Subcutaneous abdominal adipose tissue (tissue), 5 donors: ENCODE data around the gene RIF1.

ENCODE experiments used
- H3K27ac ChIP-seq: one replicate; pipeline ENCODE4 v1.7.0; 2013; ENCODE audit warnings: low read depth, mild to moderate bottlenecking, inconsistent platforms, low read length, moderate library complexity
- H3K27me3 ChIP-seq, 5 donors: one replicate each; pipeline ENCODE4 v1.7.0; 2013; ENCODE audit warnings: low read length in 5 of 5, inconsistent platforms in 1 of 5; ENCODE audit not compliant: control insufficient read depth in 5 of 5, insufficient read depth in 4 of 5
- H3K36me3 ChIP-seq, 5 donors: one replicate each; pipeline ENCODE4 v1.7.0; 2013; ENCODE audit warnings: low read length in 5 of 5; ENCODE audit not compliant: control insufficient read depth in 5 of 5, insufficient read depth in 5 of 5
- H3K4me1 ChIP-seq, 5 donors: one replicate each; pipeline ENCODE4 v1.7.0; 2013; ENCODE audit warnings: low read length in 5 of 5, mild to moderate bottlenecking in 3 of 5, moderate library complexity in 1 of 5; ENCODE audit not compliant: control insufficient read depth in 5 of 5, insufficient read depth in 5 of 5
- H3K4me3 ChIP-seq, 5 donors: one replicate each; pipeline ENCODE4 v1.7.0; 2013; ENCODE audit warnings: low read length in 5 of 5, low read depth in 1 of 5
- H3K9ac ChIP-seq, 5 donors: one replicate each; pipeline ENCODE4 v1.7.0; 2013; ENCODE audit warnings: low read length in 5 of 5, mild to moderate bottlenecking in 4 of 5, moderate library complexity in 3 of 5
- H3K9me3 ChIP-seq, 5 donors: one replicate each; pipeline ENCODE4 v1.7.0; 2013; ENCODE audit warnings: low read length in 5 of 5; ENCODE audit not compliant: control insufficient read depth in 5 of 5
- donor health status: healthy.
- donor health status: healthy.
- donor health status: healthy.
- donor health status: healthy.
- donor health status: healthy.

The RIF1 gene

GRCh38 chr2:151391436-151391835 is 18.3 kb upstream of the RIF1 start:
- H3K36me3 ChIP-seq: no peaks in the 10 kb centered on the region
- no peaks in the 10 kb centered on the region for H3K9me3 ChIP-seq
- H3K9ac ChIP-seq: no peak overlapping the region
- no peaks in the 10 kb centered on the region for H3K4me1 ChIP-seq
- H3K27me3 ChIP-seq: no peaks in the 10 kb centered on the region
- no peak overlapping the region for H3K4me3 ChIP-seq
- H3K27ac ChIP-seq: no peak overlapping the region

- no peak overlapping the region for H3K4me3 ChIP-seq
- H3K36me3 ChIP-seq: no peaks in the 10 kb centered on the region
- H3K27ac ChIP-seq: no peak overlapping the region
- H3K9me3 ChIP-seq: no peaks in the 10 kb centered on the region
- H3K9ac ChIP-seq: no peak overlapping the region
- no peaks in the 10 kb centered on the region for H3K4me1 ChIP-seq
- no peaks in the 10 kb centered on the region for H3K27me3 ChIP-seq
Measured at GRCh38 chr2:151394509-151394908, 15.2 kb upstream of the RIF1 start.

- H3K4me1 ChIP-seq: no peaks in the 10 kb centered on the region
- no peak overlapping the region for H3K4me3 ChIP-seq
- H3K9ac ChIP-seq: no peak overlapping the region
- no peaks in the 10 kb centered on the region for H3K9me3 ChIP-seq
- H3K27me3 ChIP-seq: no peaks in the 10 kb centered on the region
- no peak overlapping the region for H3K27ac ChIP-seq
- no peaks in the 10 kb centered on the region for H3K36me3 ChIP-seq
Measured at GRCh38 chr2:151395509-151396374, 14.0 kb upstream of the RIF1 start.

GRCh38 chr2:151399981-151400380 is 9.7 kb upstream of the RIF1 start:
- H3K9me3 ChIP-seq: no peaks in the 10 kb centered on the region
- no peak overlapping the region for H3K9ac ChIP-seq
- H3K27me3 ChIP-seq: no peaks in the 10 kb centered on the region
- no peak overlapping the region for H3K4me3 ChIP-seq
- H3K4me1 ChIP-seq: no peaks in the 10 kb centered on the region
- no peak overlapping the region for H3K27ac ChIP-seq
- H3K36me3 ChIP-seq: no peaks in the 10 kb centered on the region

- no peak overlapping the region for H3K9ac ChIP-seq
- H3K36me3 ChIP-seq: no peaks in the 10 kb centered on the region
- no peaks in the 10 kb centered on the region for H3K27me3 ChIP-seq
- H3K4me1 ChIP-seq: no peaks in the 10 kb centered on the region
- no peaks in the 10 kb centered on the region for H3K9me3 ChIP-seq
- no peak overlapping the region for H3K27ac ChIP-seq
- no peak overlapping the region for H3K4me3 ChIP-seq
Measured at GRCh38 chr2:151401149-151401548, 8.6 kb upstream of the RIF1 start.

GRCh38 chr2:151403914-151404313 is 5.8 kb upstream of the RIF1 start:
- Histone ChIP-seq H3K4me1 (no peaks in the 10 kb centered on the region), H3K9me3 (no peaks in the 10 kb centered on the region), H3K27me3 (no peaks in the 10 kb centered on the region), H3K4me3 (no peak overlapping the region), H3K27ac (no peak overlapping the region), H3K9ac (no peak overlapping the region), H3K36me3 (no peaks in the 10 kb centered on the region)

GRCh38 chr2:151405376-151405775 is 4.3 kb upstream of the RIF1 start:
- no peaks in the 10 kb centered on the region for H3K9me3 ChIP-seq

GRCh38 chr2:151407281-151407680 is 2.4 kb upstream of the RIF1 start:
- Histone ChIP-seq H3K27ac (no peak overlapping the region), H3K36me3 (peaks cover 0 to 2% (median under 1%) of the 10 kb centered on the region in 5 donors), H3K9me3 (no peaks in the 10 kb centered on the region), H3K27me3 (no peaks in the 10 kb centered on the region), H3K4me3 (no peak overlapping the region), H3K4me1 (peaks cover 0 to 17% (median 12%) of the 10 kb centered on the region in 5 donors), H3K9ac (no peak overlapping the region)

More at GRCh38 chr2:151405376-151405775, 4.3 kb upstream of the RIF1 start:
- H3K27ac ChIP-seq: no peak overlapping the region
- no peak overlapping the region for H3K4me3 ChIP-seq
- no peak overlapping the region for H3K9ac ChIP-seq
- H3K36me3 ChIP-seq: no peaks in the 10 kb centered on the region
- no peaks in the 10 kb centered on the region for H3K27me3 ChIP-seq
- peaks cover 0 to 5% (median 2%) of the 10 kb centered on the region in 5 donors for H3K4me1 ChIP-seq

GRCh38 chr2:151408788-151409600 is 708 bp upstream of the RIF1 start:
- Histone ChIP-seq H3K27ac (peak overlapping the region; percentile 96), H3K9ac (no peak overlapping the region), H3K27me3 (no peaks in the 10 kb centered on the region), H3K36me3 (peaks cover 5 to 11% (median 9%) of the 10 kb centered on the region in 5 donors), H3K4me1 (peaks cover 0 to 17% (median 12%) of the 10 kb centered on the region in 5 donors), H3K9me3 (no peaks in the 10 kb centered on the region), H3K4me3 (peak overlapping the region in 4 of 5 donors; percentile 69 to 94 (median 91))

- no peaks in the 10 kb centered on the region for H3K9me3 ChIP-seq
- H3K4me1 ChIP-seq: peaks cover 0 to 17% (median 12%) of the 10 kb centered on the region in 5 donors
- peak overlapping the region; percentile 96 for H3K27ac ChIP-seq
- H3K27me3 ChIP-seq: no peaks in the 10 kb centered on the region
- peaks cover 7 to 17% (median 16%) of the 10 kb centered on the region in 5 donors for H3K36me3 ChIP-seq
- peak overlapping the region; percentile 48 to 99 (median 96) for H3K9ac ChIP-seq
- peak overlapping the region; percentile 89 to 94 (median 92) for H3K4me3 ChIP-seq
Measured at GRCh38 chr2:151410485-151410834, 758 bp downstream of the RIF1 start.
